MV-4-11 (cell line): Measurements from ENCODE around the gene OLFML2B.
A peak's percentile ranks its signal among the peaks of the same experiment; 100 is the strongest.
"Not testable (repeated sequence)": the region's sequence is repeated elsewhere in the genome, so short reads cannot be mapped to it uniquely, and the experiment has no call there.

Experiments used
- DNase-seq: peaks from one replicate; lab custom pipeline; 2025; lab: John Stamatoyannopoulos, UW

OLFML2B gene

DNA sequence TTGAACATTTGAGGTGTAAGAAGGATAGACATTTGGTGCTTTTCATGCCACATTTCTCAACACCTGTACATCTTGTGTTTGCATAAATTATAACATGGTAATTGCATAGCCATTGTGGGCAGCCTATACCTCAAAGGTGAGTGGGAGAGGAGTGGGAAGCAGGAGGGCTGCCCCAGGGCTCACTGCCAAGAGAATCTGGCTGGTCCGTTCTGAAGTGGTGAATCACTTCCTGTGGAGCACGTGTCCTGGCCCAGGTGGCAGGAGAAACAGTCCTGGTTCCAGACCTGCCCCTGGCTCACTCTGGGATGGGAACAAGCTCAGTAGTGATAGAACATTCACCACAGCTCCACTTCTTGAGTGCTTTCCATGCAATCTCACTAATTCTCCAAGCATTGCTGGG is 11.6 kb upstream of the OLFML2B start:
- no peak for DNase-seq

DNA sequence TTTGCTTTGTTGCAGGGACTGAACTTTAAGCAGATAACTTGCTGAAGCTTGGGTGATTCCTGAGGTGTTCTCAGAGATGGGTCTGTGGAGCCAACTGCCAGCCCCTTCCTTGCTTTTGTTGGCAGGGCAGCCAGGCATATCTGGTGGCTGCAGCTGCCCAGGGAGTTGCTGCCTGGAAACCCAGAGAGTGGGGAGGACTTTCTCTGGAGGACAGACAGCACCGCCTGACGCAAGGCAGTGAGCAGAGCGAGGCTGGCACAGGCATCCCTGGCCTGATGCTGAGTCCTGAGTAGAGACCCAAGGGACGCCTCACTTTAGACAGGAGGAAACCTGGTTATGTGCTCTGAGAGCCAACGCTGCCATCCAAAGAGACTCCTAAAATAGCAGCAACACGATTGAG is 9.8 kb upstream of the OLFML2B start:
- no peak for DNase-seq

DNA sequence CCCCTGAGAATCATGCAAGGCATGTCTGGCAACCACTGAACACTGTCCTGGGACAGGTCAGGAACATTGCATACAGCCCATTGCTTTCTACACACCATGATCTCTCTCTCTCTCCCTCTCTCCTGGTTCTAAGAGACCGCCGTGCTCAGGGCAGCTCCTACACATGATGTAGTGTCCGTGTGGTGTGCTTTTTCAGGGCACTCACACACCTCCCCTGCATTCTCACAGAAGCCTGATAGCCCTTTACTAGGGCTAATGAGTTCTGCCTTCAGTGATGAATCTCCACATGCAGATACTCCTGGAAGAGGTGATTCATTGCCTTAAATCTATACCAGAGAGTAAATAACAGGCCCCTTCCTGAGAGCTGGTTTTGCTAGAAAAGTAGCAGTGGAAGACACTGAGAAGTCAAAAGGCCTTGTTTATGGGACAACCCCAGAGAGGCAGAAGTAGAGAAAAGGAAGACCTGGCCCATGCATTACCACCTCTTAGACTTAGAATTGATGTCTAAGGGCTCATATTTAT is 7.2 kb upstream of the OLFML2B start:
- no peak for DNase-seq

DNA sequence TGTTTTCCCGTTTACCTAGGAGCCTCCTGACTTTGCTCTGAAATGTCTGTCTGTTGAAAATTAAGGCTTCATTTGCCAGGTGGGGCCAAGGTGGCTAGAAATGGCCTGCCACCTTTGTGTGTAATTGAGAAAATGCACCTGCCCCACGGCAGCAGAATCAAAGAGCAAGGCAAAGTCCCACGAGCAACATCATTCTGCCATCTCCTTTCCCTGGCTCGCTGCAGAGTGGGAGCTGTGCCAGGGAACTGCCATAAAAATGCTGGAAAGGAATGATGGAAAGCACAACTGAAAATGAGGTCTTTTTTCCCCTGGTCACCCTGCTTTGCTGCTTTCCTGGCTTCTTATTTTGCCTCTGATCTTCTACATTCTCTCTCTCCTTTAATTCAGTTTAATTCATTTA is 5.5 kb upstream of the OLFML2B start:
- no peak for DNase-seq

DNA sequence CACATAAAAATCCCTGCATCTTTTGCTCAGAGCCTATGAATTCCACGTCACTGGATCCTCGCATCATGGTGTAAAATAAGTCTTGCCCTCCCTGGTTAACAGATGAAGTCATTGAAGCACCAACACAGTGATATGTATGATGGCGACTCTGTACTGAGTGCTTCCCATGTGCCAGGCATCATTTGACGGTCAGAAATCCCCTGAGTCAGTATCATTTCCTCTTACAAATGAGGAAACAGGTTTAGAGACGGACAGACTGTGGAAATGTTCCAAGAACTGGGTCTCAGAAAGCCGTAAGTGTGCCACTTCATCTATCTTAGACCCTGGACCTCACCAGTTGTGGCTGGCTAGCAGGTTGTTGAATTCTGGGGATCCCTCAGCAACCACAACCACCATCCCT is 5.1 kb upstream of the OLFML2B start:
- peak; percentile 98 for DNase-seq

DNA sequence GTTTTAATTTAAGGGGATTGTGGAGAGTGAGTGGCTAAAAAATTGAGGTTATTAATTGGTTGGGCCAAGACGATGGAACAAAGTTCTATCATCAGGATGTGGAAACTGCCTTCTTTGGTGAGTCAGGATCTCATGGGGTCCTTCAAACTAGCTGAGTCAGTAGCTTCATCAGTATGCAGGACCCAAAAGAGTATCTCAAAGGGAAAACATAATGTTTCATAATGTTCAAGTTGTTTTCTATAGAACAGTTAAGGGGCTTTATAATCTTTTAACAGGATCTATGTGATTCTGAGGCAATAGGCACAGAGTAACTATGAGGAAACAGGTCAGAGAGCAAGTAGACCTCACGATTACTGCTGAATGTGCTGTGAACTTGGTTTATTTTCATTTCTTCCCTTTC is 3.2 kb upstream of the OLFML2B start:
- no peak for DNase-seq

DNA sequence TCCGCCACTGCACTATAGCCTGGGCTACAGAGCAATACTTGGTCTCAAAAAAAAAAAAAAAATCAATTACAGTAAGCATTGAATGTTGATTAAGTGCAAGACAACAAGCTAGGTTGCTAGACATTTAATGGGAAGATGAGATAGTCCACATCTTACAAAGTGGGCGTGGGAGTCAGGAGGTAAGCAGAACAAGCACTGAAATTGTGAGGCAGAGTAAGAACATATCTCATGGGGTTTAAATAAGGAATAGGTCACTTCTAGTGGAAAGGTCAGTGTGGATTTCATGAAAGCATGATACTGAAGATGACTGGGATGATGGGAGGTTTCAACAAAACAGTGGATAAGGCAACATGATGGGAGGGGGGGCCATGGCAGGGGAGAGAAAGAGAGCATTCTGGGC is 1.9 kb upstream of the OLFML2B start:
- no peak for DNase-seq

DNA sequence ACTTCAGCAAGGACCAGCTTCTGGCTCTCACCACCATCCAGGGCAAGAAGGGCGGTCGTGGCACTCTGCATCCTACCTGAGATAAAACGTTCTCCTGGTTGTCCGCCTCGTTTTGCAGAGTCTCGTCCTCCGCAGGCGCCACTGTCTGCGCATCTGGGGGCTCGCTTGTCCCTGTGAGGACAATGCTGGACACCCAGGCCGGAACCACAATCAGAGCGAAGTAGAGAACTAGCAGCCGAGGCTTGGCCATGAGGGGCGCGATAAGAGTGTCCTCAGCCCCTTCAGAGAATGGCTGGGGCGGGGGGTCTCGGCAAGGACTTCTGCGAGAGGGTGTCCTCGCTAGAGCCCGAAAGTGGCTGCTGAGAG is 505 bp downstream of the OLFML2B start:
- DNase-seq: no peak

DNA sequence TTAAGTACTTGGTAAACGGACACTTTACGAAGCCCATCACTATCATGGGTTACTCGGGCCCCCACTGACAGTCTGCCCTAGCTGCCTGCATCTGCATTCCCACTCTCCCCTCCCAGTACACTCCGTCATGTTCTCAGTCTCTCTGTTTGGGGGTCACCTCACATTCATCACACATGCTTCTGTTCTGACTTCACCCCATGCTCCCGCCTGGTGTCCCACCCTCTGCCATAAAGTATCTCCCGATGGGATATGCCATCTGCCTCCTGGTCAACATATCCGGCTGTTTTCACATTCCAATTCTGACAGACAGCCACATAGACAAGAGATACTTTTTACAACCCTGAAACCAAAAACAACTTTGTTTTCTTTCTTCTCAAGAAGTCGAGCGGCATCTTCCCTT is 1.0 kb downstream of the OLFML2B start:
- no peak for DNase-seq

DNA sequence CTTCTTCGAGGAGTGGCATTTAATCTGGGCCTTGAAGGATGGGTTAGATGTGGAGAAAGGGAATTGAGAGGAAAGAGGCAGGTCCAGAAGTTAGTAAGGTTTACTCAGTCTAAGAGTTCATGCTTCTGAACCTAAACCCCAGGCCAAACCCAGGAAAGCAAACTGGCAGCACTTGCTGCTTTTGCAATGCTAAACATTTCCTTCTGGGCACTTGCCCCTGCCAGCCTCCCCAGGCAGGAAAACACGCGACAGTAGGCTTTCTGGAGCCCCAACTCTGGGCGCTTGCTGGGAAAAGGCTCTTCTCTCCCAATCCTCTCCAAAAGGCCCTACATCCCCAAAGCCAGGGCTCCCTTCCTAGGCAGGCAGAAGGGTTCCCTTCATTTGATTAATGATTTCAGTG is 2.5 kb downstream of the OLFML2B start:
- no peak for DNase-seq

DNA sequence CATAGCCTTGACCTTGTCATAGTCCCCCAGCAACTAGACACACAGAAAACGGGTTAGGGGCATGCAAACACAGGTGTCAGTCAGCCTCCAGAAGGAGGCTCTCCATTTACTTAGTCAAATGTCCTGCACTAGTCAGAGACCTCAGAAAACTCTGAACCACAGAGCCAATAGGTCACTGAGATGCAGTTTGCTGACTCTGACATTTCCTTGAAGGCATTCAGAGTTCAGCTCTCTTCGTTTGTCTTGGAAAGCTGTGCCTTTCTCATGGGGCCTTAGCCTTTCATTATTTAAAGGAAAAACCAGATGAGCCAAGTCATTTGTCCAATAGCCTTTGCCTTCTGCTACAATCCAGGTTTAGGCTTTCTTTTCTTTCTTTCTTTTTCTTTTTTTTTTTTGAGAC is 3.5 kb downstream of the OLFML2B start:
- no peak for DNase-seq

DNA sequence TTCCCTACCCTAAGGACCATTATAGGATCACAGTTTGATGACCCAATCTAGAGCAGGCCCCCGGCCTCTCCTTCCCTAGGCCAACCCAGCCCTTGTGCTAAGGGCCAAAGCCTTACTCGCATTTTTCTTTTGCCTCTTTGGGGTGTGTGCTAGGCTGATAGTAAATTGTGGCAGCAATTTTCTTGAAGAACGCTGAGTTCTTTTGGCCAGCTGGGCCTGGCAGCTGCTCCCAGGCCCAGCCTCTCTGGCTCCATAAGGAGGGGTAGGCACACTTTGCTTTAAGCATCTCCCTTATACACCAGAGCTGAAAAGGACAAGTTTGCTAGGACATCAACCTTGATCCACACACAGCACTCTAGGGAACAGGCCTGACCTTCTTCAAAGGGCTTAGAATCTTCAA is 4.2 kb downstream of the OLFML2B start:
- DNase-seq: no peak

DNA sequence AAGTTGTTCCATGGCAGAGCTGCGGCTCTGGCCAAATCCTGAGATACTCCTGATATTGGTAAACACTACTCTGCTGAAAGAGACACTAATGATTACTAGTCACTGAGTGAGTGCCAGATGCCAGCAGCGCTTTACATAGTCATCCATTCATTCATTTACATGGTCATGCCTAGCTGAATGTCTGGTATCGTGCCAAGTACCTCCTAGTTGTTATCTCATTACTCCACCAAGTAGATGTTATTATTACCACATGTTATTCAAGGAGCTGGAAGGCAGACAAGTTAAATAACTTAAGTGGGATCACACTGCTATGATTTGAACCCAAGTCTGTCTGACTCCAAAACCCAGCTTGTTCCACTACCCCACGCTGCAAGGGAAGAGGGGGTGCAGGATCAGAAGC is 4.7 kb downstream of the OLFML2B start:
- no peak for DNase-seq

DNA sequence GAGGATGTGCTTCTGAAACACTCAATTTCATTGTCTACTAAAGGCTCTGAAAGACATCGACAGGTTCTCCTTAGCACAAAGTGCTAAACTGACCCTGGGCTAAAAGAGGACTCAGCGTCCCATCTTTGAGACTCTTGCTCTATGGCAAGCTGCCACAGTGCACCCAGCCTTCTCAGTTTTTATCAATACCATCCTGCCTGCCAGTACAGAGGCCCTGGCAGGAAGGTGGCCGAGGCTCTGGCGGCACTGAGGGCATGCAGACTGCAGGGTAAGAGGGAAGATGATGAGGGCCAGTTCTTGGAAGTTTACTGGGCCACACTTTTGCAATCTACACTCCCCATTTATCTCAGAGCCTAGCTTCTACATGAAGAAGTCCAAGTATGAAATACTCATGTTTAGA is 5.3 kb downstream of the OLFML2B start:
- no peak for DNase-seq

DNA sequence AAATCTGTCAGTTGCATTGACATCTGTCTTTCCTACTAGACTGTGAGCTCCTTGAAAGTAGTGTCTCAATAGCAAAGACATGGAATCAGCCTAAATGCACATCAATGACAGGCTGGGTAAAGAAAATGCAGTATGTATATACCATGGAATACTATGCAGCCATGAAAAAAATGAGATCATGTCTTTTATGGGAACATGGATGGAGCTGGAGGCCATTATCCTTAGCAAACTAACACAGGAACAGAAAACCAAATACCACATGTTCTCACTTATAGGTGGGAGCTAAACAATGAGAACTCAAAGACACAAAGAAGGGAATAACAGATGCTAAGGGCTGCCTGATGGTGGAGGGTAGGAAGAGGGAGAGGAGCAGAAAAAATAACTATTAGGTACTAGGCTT is 5.9 kb downstream of the OLFML2B start:
- DNase-seq: not testable (repeated sequence)

DNA sequence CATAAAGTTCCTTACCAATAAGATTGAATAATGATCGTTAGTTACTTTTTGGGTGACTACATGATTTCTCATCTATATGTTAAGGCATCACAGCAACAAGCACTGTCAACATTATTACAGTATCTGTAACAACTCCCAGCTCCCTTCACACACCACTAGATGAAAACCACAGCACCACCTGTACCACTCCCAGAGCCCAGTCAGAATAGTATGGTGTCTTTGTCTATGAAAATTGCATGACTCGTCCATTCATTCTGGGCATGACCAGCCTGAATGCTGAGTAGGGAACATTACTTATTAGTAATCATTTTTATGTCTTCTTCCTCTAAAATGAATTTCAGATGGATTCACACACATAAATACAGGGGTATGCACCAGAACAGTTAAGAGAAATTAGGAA is 7.0 kb downstream of the OLFML2B start:
- no peak for DNase-seq

DNA sequence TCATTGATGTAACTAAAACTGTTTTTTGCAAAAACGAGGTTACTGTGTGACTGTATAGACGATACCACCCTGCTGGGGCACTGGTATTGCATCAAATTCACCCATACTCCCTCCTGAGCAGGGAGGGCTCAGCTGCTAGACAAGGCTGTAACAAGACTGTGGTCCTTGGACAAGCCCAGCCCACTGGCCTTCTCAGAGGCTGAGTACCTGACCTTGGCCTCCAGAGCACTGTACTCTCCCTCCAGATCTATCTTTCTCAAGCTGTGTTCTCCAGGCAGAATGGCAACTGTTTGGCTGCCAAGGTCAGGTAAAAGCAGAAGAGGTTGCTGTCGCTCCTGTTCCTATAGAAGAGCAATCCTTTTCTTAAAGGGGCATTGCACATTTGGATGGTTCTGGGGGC is 8.5 kb downstream of the OLFML2B start:
- DNase-seq: no peak

DNA sequence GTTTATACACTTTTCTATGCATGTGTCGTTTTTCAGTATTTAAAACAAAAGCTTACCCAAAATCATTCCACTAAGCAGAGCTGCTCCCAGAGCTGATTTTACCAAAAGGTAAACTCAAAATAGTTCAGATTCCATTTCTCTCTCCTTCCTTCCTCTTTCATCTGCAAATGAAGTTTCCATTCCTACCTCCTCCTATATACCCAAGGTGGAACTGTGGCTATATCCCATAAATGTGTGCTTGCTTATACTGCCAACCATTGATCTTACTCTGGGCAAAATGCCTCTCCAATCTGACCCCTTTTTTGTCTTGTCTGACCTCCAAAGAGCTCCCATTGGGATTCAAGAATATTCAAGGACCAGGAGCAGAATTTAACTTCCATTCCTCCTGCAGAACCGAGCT is 9.5 kb downstream of the OLFML2B start:
- DNase-seq: no peak

DNA sequence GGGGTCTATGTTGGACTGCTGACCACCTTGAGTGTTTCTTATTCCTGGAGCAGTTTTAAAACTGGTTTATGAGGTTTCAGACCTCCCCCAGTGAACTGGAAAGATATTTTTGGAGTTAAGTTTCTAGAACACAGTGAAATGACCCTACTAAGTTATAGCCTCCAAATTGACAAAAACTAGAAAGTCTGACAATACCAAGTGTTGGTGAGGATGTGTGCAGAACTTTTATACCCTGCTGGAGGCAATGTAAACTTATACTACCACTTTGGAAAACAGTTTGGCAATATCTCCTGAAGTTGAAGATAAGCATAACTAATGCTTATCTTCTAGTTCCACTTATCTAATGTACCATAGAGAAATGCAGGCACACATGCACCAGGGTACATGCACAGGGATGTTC is 10.4 kb downstream of the OLFML2B start:
- no peak for DNase-seq

DNA sequence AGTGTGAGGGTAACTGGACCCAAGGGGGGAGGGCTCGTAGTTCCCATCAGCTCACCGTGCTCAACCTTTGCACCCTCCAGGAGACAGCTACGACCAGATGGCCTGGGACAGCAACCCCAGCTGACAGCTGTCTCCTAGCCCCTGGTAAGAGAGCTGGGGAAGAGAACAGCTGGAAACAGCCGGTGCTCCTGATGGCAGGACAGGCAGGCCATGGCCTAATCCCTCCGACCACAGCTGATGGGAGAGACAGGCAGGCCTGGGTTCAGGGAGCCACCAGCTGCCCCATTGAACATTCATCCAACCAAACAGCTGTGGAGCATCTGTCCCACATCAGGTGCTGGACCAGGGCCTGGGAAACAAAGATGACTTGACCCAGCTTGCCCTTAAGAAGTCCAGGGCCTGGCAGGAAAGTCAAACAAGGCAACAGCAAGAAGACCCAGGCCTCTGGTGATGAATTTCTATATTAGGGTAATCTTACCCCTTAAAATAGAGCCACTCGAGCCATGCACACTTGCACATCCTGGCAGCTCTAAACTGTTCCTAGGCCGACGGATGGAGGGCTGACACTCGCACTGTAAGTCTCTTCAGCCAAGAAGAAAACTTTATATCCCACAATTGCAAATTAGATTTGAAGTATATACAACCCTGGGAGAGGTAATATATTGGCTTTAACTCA is 12.2 kb downstream of the OLFML2B start:
- DNase-seq: no peak

DNA sequence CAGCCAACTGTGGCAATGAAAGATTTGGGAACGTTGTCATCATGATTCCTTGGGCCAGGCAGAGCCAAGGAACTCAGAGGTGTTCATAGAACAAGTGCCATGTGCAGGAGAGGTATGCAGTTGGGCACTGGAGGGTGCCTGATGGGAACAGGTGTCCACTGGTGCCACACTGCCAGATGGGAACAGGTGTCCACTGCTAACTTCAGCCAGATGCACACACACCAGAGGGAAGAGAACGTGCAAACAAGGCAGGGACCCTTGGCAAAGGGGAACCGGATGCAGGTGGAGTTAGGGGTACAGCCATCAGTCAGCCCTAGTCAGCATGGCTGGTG is 13.5 kb downstream of the OLFML2B start:
- DNase-seq: no peak

DNA sequence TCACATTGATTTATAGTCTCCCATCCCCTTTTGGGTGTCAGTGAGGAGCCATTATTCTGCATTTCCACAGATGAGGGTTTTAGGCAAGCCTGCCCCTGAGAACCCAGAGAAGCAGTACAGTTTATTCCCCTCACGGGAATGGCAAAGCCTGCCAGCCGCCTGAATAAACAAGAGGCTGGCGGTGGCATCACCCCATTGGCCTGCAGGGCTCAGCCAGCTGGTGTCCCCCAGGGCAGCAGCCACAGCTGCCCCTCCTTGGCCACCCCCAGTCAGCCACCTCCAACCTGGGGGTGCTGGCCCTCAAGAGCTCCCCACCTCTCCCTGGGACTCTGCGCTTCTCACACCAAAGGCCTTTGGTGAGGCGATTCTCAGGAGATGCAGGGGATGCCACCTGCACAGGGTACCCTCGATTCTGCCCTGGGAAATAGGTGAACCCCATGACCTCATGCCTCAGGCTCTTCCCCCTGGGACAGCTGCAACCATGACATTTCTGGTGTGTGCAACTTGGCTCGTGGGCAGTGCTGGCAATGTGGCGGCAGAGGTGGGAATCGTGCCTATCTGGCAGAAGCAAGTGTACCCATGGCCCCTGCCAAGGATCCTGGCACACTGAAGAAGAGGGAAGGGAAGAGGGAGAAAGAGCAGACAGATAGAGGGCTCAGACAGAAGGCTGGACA is 14.0 kb downstream of the OLFML2B start:
- DNase-seq: no peak

DNA sequence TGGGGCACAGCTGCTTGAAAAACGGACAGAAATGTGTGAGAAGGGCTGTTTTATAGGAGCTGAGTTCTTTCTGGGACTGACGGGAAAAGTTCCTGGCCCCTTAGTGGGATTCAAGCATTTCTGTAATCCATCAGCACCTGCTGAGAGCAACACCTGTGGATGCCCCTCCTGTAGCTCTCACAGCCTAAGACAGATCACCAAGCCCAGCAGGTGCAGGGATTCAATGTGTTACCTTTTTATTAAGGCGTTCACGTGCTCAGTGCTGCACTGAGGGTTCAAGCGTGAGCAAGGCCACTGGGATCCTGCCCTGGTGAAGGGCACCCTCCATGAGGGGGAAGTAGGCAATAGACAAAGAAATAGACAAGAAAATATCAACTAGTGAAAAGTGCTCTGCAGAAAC is 14.9 kb downstream of the OLFML2B start:
- no peak for DNase-seq

DNA sequence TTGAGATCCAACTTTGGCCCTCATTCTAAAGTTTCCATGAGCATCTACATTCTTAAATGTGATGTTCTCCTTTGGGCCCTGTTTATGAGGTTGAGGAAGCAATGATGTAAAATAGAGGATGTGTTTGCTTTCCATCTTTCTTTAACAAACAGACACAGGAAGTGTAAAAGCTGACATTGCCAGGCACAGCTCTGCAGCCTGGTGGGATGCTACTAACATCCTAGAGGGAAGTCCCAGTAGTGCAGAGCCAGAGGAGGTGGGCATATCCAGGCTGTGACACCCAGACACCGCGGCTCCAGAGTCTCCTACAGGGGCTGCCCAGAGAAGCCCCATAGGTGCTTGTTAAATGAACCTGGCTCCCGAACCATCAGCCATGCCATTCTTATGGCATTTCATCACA is 16.2 kb downstream of the OLFML2B start:
- DNase-seq: peak; percentile 5
